Mucosa of rectum (tissue), 2 donors: Measurements from ENCODE around the gene PXDN.

Experiments
- H3K27ac ChIP-seq, 2 donors: one replicate each; pipeline ENCODE4 v1.7.0; 2013; ENCODE audit warnings: inconsistent platforms in 2 of 2, low read depth in 2 of 2, low read length in 2 of 2
- H3K27me3 ChIP-seq, 2 donors: one replicate each; pipeline ENCODE4 v1.7.0; 2013; ENCODE audit warnings: low read length in 2 of 2; ENCODE audit not compliant: control insufficient read depth in 2 of 2, insufficient read depth in 2 of 2
- H3K36me3 ChIP-seq, 2 donors: one replicate each; pipeline ENCODE4 v1.7.0; 2013; ENCODE audit warnings: low read length in 2 of 2; ENCODE audit not compliant: control insufficient read depth in 2 of 2, insufficient read depth in 2 of 2
- H3K4me1 ChIP-seq, 2 donors: one replicate each; pipeline ENCODE4 v1.7.0; 2013; ENCODE audit warnings: low read length in 2 of 2, mild to moderate bottlenecking in 1 of 2; ENCODE audit not compliant: control insufficient read depth in 2 of 2, insufficient read depth in 2 of 2
- H3K4me3 ChIP-seq, 2 donors: one replicate each; pipeline ENCODE4 v1.7.0; 2013; ENCODE audit warnings: low read length in 2 of 2
- H3K9ac ChIP-seq, 2 donors: one replicate each; pipeline ENCODE4 v1.7.0; 2013; ENCODE audit warnings: low read length in 2 of 2, low read depth in 1 of 2, mild to moderate bottlenecking in 1 of 2
- H3K9me3 ChIP-seq, 2 donors: one replicate each; pipeline ENCODE4 v1.7.0; 2013; ENCODE audit warnings: low read length in 2 of 2; ENCODE audit not compliant: control insufficient read depth in 2 of 2
- donor health status: healthy.
- donor health status: Normal muscosa, but diverticular disease.

The PXDN gene

DNA sequence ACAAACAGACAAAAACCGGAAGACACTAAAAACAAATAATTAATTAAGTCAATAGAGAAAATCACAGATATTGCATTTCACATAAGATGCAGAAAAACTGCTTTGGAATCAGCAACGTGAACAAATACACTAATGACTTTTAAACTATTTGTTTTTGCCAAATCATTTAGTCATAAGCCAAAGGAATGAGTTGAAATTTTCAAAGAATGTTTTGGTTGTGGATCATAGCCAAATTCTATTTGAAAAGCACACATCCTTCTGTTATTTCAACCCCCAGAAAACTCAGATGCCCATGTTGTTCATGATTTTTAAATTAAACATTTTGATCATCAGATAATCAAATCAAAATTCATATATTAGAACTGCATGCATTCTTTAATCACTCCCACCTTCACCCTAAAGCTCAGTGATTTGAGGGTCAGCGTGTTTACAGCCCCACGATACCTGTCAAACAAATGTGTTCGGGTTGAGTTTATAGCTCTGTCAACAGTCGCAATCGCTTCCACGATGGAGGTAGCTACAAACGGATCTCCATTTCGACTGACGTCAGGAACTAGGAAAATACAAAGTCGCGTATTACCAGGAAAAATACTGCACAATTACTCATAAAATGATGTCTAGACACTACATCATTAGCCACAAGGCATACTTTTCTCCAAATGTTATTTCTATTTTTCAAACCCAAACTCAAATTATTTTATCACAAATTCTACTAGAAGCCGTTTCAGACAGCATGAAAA, 90.2 kb downstream of the PXDN start:
- H3K9ac ChIP-seq = no peak overlapping the region
- H3K27me3 ChIP-seq = no peaks in the 10 kb centered on the region
- H3K36me3 ChIP-seq = peaks cover 0 to 4% of the 10 kb centered on the region in 2 donors
- no peaks in the 10 kb centered on the region for H3K9me3 ChIP-seq
- H3K4me1 ChIP-seq = peaks cover 3% of the 10 kb centered on the region in 2 donors
- no peak overlapping the region for H3K4me3 ChIP-seq
- no peak overlapping the region for H3K27ac ChIP-seq

DNA sequence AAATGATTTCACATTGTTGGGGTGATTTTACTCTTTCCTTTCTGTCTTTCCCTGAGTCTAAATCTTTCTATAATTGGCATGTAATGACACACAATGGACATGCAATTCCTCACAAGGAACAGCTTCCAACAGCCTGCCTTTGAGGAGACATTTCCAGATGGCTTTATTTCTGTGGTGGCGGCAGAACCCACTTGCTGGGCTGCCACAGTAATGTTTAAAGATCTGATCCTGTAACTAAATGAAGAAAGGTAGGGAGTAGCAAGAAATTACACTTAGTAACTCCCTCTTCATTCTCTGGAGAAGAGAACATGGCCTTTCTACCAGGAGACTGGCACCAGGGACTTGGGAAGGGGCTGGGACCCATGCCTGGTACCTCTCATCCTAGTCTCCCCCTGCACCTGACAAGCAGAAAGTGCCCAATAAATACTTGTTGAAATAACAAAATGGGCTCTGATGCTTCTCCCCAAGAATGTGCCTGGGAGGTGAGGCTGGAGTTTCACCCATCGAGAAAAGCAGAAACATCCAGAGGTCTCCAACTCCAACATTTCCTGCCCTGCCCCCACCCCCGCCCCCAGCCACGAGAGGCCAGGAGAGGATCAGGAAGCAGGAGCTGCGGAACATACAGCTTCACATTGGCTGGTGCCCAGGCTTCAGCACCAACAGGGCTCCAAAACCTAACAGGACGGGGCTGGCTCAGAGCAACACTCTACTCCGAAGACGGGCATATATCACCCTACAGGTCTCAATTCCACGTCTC, 92.1 kb downstream of the PXDN start:
- Histone ChIP-seq H3K9ac (no peak overlapping the region), H3K27me3 (no peaks in the 10 kb centered on the region), H3K4me1 (peaks cover 3% of the 10 kb centered on the region in 2 donors), H3K9me3 (no peaks in the 10 kb centered on the region), H3K27ac (peak overlapping the region in 1 of 2 donors; percentile 32), H3K4me3 (no peak overlapping the region), H3K36me3 (peaks cover 4 to 5% of the 10 kb centered on the region in 2 donors)

DNA sequence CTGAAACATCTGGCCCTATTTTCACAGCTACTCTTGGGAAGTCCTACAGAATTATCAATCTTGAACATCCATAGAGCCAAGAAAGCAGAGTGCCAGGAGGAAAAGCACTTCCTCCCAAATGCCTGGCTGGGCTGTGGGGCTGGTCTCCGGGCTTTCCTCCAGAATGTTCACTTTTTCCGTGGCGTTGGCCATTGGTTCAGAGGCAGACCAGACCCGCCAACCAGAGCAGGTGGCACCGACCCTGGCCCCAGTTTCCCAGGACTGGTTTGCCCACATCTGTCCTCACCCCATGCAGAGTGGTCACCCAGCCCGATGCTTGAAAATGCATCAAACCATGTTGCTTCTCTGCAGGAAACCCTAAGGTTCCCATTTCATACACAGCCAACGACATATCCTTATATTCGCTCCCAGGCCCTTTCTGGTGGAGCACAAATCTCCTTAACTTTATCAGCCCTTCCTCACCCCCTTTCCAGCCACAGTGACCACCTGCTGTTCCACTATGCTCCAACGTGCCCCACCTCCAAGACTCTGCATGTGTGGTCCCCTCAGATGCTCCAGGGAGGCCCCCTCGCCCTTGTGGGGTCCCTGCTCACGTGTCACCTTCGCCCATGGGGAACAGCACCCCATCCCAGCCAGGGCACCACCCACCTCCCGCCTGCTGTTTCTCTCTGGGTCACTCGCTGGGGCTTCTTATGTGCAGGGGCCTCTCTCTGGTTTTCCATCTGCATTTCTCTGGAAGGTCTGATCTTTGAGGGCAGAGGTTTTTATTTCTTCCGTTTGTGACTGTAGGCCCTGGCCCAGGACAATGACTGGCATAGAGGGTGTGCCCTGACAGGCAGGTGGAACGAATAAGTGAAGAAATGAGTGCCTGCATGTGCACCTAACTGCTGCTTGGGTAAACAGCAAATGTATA, 92.9 kb downstream of the PXDN start:
- peaks cover 4 to 5% of the 10 kb centered on the region in 2 donors for H3K36me3 ChIP-seq
- H3K4me3 ChIP-seq = no peak overlapping the region
- H3K27ac ChIP-seq = no peak overlapping the region
- no peaks in the 10 kb centered on the region for H3K27me3 ChIP-seq
- no peak overlapping the region for H3K9ac ChIP-seq
- H3K4me1 ChIP-seq = peaks cover 0 to 3% of the 10 kb centered on the region in 2 donors
- H3K9me3 ChIP-seq = no peaks in the 10 kb centered on the region

DNA sequence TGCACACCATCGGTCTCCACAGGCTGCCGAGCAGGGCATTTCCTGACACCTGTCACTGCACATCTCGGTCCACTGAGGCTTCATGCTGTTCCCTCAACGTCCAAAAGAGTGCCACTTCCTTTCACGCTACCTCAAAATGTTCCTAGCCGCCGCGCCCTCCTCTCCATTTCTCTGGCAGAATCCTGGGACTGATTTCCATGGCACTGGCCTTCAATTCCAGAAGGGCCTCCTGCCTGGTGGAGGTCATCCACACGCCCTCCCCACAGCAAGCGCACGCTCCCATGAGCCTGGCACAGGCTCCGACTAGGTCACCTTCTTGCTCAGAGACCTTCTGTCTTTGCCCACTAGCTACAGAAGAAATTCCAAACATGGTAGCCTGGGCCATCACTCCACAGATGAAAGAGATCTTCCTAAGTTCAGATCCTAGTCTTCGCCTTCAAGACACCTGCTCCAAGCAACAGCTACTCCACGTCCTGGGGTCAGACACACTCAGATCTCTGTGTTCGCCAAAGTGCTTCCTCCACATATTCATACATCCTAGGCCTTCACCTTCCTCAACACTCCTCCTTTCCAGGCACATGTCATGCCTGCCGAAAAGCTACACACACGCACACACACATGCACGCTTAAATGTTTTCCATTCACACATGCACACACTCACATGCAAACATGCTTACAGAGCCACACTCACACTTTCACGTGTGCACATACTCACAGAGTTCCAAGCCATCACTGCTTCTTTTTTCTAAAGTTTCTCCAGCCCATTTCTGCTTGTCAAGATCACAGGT, 94.0 kb downstream of the PXDN start:
- no peak overlapping the region for H3K9ac ChIP-seq
- peaks cover 0 to 3% of the 10 kb centered on the region in 2 donors for H3K4me1 ChIP-seq
- no peaks in the 10 kb centered on the region for H3K27me3 ChIP-seq
- no peak overlapping the region for H3K27ac ChIP-seq
- H3K9me3 ChIP-seq = no peaks in the 10 kb centered on the region
- no peak overlapping the region for H3K4me3 ChIP-seq
- peaks cover 4 to 5% of the 10 kb centered on the region in 2 donors for H3K36me3 ChIP-seq

DNA sequence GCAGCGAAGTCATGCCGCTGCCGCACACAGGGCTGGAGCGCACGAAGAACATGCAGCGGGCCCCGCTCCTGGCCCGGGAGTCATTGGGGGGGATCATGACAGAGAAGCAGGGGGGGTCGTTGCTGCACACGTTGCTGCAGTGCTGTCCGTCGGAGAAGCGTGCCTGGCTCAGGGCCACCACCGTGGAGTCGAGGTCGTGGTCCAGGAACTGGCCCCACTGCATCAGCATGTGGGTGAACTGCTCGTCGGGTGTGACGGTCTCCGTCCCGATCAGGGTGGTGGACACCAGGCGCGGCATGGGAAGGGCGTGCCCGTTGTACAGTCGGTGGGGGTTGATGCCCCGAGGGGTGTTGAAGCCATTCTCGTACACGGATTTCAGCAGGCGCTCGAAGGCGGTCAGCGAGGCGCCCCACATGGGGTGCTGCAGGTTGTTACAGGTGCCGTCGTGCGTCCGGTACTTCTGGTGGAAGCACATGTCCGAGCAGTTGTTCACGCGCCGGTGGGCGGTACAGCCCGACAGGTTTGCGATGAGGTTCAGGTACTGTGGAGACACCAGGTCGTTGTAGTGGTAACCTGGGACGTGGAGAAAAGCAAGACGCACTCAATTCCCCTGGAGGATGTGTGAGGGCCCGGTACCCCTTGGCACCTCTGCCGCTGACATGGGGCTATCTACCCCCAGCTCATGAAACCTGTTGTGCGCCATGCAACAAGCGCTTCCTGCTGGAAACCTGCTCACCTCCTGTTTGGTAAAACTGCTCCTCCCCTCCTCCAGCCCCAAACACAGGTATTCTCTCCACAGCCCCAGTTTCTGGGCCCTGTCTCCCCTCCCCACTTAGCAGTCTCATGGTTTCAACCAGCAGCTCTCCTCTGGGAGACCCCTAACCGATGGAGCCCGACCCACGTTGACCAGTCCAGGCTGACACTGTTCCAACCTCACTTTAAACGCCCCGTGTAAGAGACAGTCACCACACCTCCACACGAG, 94.9 kb downstream of the PXDN start:
- Histone ChIP-seq H3K4me1 (peaks cover 0 to 3% of the 10 kb centered on the region in 2 donors), H3K9ac (no peak overlapping the region), H3K36me3 (peaks cover 4 to 5% of the 10 kb centered on the region in 2 donors), H3K27ac (no peak overlapping the region), H3K27me3 (no peaks in the 10 kb centered on the region), H3K9me3 (no peaks in the 10 kb centered on the region), H3K4me3 (no peak overlapping the region)

DNA sequence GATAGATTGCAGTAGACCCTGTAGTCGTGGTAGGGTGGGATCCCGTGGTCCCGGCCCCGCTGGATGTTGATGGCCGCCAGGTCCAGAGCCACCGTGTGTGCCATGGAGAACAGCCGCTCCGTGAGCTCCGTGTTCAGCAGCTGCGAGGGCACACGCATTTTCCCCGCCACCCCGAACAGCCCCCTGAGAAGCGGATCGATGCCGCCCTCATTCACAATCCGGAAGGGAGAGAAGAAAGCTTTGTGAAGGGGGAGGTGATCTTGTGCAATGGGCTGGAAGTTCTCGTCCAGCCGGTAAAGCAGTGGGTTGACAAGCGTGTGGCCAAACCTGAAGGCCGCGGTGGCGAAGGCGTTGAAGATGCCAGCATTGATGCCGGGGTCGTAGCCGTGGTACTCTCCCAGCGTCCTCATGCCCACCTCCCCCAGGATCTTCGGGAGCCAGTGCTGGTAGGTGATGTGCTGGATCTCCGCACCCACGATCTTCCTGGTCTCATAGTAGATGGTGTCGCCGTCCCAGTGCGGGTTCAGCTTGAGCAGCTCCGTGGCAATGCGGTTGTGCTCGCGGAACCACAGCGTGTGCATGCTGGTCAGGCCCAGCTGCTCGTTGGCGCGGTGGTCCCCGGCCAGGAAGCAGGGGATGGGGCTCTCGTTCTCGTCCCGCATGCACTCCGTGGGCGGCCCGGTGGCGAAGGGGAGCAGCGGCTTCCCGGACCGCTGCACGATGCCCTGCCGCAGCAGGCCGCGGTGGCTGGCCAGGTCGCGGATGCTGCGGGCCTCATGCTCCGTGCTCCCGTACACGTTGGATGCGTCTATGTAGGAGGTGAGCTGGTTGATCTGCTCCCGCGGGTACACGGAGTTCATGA, 95.8 kb downstream of the PXDN start:
- H3K4me1 ChIP-seq = peaks cover 0 to 3% of the 10 kb centered on the region in 2 donors
- H3K27me3 ChIP-seq = no peaks in the 10 kb centered on the region
- peaks cover 4 to 5% of the 10 kb centered on the region in 2 donors for H3K36me3 ChIP-seq
- H3K27ac ChIP-seq = no peak overlapping the region
- no peaks in the 10 kb centered on the region for H3K9me3 ChIP-seq
- no peak overlapping the region for H3K4me3 ChIP-seq
- H3K9ac ChIP-seq = no peak overlapping the region

DNA sequence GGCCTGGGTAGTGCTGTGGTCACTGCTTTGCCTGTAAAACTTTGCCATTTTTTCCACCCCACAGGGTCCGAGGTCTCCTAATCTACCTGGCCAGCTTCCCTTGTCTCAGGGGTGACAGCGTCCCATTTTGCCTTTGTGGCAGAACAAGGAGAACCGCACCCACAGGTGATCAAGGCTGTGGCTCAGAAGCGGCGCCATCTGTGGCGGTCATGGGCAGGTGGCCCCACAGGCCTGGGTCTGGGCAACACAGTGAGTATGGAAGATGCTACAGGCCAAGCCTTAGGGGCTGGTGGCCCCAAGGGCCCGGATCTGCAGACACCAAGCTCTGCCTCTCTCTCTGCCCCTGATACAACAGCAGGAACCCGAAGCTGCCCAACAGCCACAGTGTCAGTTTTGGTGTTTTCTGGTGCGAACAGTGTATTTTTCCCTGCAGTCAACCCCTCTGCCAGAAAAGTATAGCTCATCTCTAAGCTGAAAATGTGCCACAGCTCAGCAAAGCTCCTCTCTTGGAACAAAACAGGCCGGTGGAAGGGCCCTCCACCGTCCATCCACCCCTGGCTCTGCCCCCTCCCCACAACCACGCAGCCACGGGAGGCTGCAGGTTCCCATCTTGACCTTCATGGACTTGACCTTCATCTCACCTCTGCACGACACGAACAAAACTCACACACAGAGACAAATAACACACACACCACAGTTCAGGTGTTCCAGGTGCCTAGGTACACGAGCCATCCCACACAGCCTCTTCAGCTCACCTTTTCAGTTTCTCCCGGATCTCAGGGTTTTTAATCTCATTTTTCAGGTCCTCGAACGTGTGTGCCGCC, 96.7 kb downstream of the PXDN start:
- H3K9ac ChIP-seq = no peak overlapping the region
- H3K27ac ChIP-seq = no peak overlapping the region
- no peaks in the 10 kb centered on the region for H3K4me1 ChIP-seq
- peaks cover 4 to 5% of the 10 kb centered on the region in 2 donors for H3K36me3 ChIP-seq
- no peak overlapping the region for H3K4me3 ChIP-seq
- H3K27me3 ChIP-seq = no peaks in the 10 kb centered on the region
- no peaks in the 10 kb centered on the region for H3K9me3 ChIP-seq
